Body of pancreas (tissue), 4 donors: ENCODE results near the gene PPT2. TPM values are rescaled to one million over a fixed set of nuclear protein-coding genes. Genes with fewer than 3 reads are reported as not detected.

Experiments
- ATAC-seq: fragments of 150-250 bp; one replicate; pipeline ENCODE4 v1.9.1; 2016
- DNase-seq, 4 donors: peaks; one replicate each; pipeline ENCODE4 v3.0.0-alpha.2; 2019
- H3K27ac ChIP-seq, 4 donors: fragments of 200-600 bp; sonication (generic); 1 replicate in 3 of 4; 2 replicates in 1 of 4; pipeline versions ENCODE4 v1.5.1 to v1.6.1; 2016 to 2019; ENCODE audit warnings: mild to moderate bottlenecking in 1 of 4, mixed read lengths in 1 of 4, moderate library complexity in 1 of 4
- H3K27me3 ChIP-seq, 2 donors: fragments of 200-600 bp; sonication (generic); one replicate each; pipeline ENCODE4 v1.6.0; 2016; ENCODE audit warnings: mild to moderate bottlenecking in 1 of 2
- H3K36me3 ChIP-seq, 2 donors: fragments of 200-600 bp; sonication (generic); replicated peaks in 1 of 2; 2 replicates each; pipeline ENCODE4 v1.5.1; 2016; ENCODE audit warnings: low read depth in 2 of 2; ENCODE audit not compliant: insufficient read depth in 1 of 2
- H3K4me1 ChIP-seq: fragments of 200-600 bp; sonication (generic); one replicate; pipeline ENCODE4 v1.6.0; 2016
- H3K4me3 ChIP-seq, 2 donors: fragments of 200-600 bp; sonication (generic); 1 replicate in 1 of 2; 2 replicates in 1 of 2; pipeline ENCODE4 v1.5.1; 2016 to 2019
- H3K9me3 ChIP-seq, 3 donors: fragments of 200-600 bp; sonication (generic); 1 replicate in 2 of 3; 2 replicates in 1 of 3; pipeline ENCODE4 v1.5.1; 2016
- POLR2A ChIP-seq, 3 donors: fragments of 450-650 bp; IDR thresholded peaks; one replicate each; pipeline ENCODE4 v1.6.1; 2016; ENCODE audit warnings: antibody characterized with exemption in 3 of 3, mild to moderate bottlenecking in 2 of 3
- WGBS, 2 donors: methylation state at CpG; one replicate each; pipeline ENCODE4 v1.1.5; 2017; 5-methylcytosine and 5-hydroxymethylcytosine counted together
- intact Hi-C: fragments of 100-400 bp; cut with DNase I; formaldehyde crosslinking; loops from one replicate; pipeline ENCODE4 v1.15.1; 2023
- total RNA-seq, 2 donors: library from RNA; depleted of rRNA; stranded (reverse); fragments of >200 nt; gene quantifications; one replicate each; pipeline ENCODE4 v1.1.0, GENCODE V29; 2016
- TF ChIP-seq, protein P1 (sequence below), 7 experiments: fragments of 450-650 bp in 4 of 7; fragments of 200-600 bp in 3 of 7; sonication (generic) in 3 of 7; IDR thresholded peaks; one replicate each; pipeline ENCODE4 v1.5.1; 2016 to 2019; ENCODE audit warnings: antibody characterized with exemption in 7 of 7

The PPT2 gene
- total RNA-seq, 2 donors from 2014 or later, result 3.6 to 9.9 TPM

DNA sequence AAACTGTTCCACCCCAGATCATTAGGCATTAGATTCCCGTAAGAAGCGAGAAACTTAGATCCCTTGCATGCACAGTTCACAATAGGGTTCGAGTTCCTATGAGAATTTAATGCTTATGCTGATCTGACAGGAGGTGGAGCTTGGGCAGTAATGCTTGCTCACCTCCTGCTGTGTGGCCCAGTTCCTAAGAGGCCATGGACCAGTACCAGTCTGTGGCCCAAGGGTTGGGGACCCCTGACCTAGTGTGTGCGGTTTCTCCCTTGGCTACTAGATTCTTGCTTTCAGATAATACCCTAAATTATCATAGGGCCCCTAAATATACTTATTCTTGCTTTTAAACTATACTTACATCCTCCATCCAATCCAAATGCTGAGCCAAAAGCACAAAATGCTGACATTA lies 40.4 kb downstream of the PPT2 start:
- WGBS, 2 donors, result 86 to 90% methylated on average over 4 of the region's 4 CpGs
- Histone ChIP-seq H3K4me1 (peaks cover 29% of the 10 kb centered on the region), H3K36me3 (no peaks in the 10 kb centered on the region), H3K9me3 (no peaks in the 10 kb centered on the region), H3K27ac (peak overlapping the region in 3 of 4 donors; percentile 74 to 100 (median 100)), H3K27me3 (no peaks in the 10 kb centered on the region), H3K4me3 (no peak overlapping the region)
- TF ChIP-seq POLR2A (IDR thresholded peaks at IDR 0.05), result no peak
- TF ChIP-seq, protein P1, sequence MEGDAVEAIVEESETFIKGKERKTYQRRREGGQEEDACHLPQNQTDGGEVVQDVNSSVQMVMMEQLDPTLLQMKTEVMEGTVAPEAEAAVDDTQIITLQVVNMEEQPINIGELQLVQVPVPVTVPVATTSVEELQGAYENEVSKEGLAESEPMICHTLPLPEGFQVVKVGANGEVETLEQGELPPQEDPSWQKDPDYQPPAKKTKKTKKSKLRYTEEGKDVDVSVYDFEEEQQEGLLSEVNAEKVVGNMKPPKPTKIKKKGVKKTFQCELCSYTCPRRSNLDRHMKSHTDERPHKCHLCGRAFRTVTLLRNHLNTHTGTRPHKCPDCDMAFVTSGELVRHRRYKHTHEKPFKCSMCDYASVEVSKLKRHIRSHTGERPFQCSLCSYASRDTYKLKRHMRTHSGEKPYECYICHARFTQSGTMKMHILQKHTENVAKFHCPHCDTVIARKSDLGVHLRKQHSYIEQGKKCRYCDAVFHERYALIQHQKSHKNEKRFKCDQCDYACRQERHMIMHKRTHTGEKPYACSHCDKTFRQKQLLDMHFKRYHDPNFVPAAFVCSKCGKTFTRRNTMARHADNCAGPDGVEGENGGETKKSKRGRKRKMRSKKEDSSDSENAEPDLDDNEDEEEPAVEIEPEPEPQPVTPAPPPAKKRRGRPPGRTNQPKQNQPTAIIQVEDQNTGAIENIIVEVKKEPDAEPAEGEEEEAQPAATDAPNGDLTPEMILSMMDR (IDR thresholded peaks at IDR 0.05), result no peak
- DNase-seq, result no peak
- ATAC-seq, result no peak
- intact Hi-C loops, result no loop called here

DNA sequence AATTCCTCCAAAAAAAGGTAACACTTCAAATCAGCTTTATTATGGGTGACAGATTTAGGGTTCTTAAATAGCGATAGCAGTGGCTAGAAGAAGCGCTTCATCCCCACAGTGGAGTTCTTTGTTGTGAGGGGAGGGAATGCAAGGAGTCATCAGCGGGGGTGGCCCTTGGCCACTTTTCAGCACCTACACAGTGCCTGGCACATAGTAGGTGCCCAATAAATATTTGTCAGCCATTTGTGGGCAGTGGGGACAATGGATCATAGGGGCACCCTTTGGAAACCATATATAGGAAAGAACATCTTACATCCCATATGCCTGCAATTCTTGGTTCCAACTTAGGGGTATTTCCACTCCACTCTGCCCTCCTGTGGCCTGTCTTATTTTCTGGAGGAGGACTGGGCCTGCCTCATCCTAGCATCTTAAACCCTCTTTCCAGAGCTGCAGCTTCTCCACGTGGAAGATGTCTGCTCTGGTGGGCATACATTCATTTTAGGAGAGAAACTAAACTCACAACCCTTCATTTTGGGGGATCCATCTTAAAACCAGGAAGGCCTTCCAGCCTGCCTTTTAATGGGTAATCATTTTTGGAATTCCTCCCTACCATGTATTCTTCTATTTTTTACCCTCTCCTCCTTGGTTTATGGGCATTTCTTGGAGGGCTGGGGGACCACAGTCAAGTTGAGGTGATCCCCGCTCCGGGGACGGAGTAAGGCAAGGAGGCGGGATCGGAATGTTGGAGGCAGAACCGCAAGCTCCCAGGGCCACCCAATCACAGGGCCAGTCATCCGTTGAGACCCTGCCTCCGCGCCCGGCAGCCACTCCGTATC lies 41.1 kb downstream of the PPT2 start:
- Histone ChIP-seq H3K27me3 (no peaks in the 10 kb centered on the region), H3K9me3 (no peaks in the 10 kb centered on the region), H3K36me3 (no peaks in the 10 kb centered on the region), H3K27ac (peak overlapping the region; percentile 74 to 100 (median 88)), H3K4me1 (peaks cover 28% of the 10 kb centered on the region), H3K4me3 (no peak overlapping the region)
- TF ChIP-seq POLR2A (IDR thresholded peaks at IDR 0.05), result no peak
- TF ChIP-seq, protein P1 (IDR thresholded peaks at IDR 0.05), result peak in 4 of 7 experiments; percentile 47 to 56 (median 52)
- WGBS, 2 donors, result 15 to 18% methylated on average over 13 to 15 of the region's 15 CpGs
- DNase-seq (peak in 3 of 4 donors; percentile 41 to 54 (median 51)), ATAC-seq (no peak)
- intact Hi-C loops, result no loop called here

DNA sequence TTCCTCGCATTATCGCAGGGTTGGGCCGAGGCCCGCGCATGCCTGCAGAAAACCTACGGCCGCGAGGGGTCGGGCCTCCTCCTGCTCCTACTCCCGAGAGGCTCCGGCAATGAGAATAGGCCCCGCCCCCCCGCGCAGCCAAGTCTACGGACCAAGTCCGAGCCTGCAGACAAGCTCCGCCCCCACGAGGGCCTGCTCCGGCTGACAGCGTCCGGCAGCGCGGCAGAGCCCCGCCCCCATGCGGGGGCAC lies 41.6 kb downstream of the PPT2 start:
- WGBS, 2 donors, result 0% methylated on average over 25 of the region's 25 CpGs; no CpG with 5 or more reads in 1 of the 2 donors
- DNase-seq (peak; percentile 100), ATAC-seq (peak; percentile 90)
- no peaks in the 10 kb centered on the region for H3K27me3 ChIP-seq
- intact Hi-C loops, result no loop called here
- H3K4me3 ChIP-seq, result no peak overlapping the region
- H3K27ac ChIP-seq, result peak overlapping the region; percentile 95 to 100 (median 99)
- peaks cover 26% of the 10 kb centered on the region for H3K4me1 ChIP-seq
- no peak for TF ChIP-seq POLR2A (IDR thresholded peaks at IDR 0.05)
- TF ChIP-seq, protein P1 (IDR thresholded peaks at IDR 0.05), result peak; percentile 30 to 96 (median 78)
- no peaks in the 10 kb centered on the region for H3K36me3 ChIP-seq
- no peaks in the 10 kb centered on the region for H3K9me3 ChIP-seq

DNA sequence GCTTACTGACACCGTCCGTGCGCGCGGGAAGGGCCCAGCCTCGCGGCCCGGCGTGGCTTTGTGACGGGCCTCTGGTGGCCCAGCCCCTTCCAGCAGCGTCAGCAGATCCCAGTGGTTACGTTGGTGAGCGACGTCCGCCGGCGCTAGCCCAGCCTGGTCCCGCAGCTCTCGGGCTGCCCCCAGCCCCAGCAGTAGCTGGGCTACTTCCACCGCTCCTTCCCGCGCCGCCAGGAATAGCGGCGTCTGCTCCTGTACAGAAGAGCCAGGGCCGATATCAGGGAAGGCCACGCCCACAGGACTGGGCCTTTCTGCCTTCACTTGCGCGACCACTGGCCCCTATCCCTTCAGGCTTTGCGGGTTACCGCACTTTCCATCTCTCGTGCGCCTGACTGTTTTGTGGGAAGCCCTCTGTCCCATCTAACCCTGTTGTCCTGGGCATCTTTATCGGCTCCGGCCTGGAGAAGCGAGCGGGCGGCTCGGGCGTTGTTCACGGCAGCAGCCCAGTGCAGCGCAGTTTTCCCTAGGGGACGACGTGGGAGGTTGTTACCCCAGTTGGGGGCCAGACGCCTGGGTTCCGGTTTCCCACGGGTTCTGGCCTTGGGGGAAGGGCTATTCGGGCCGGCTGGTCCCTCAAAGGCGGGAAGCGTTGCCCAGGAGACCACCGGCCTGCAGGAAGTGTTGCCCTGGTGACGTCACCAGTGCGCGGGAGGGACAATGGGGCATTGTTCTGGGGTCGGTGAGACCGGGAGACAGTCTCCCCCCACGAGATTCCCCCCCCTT lies 42.2 kb downstream of the PPT2 start:
- H3K4me1 ChIP-seq, result peaks cover 21% of the 10 kb centered on the region
- peak; percentile 87 to 93 (median 90) for DNase-seq

More for the DNA sequence above, 42.2 kb downstream of the PPT2 start:
- Histone ChIP-seq H3K27ac (peak overlapping the region; percentile 95 to 100 (median 99)), H3K27me3 (no peaks in the 10 kb centered on the region), H3K4me3 (peak overlapping the region; percentile 10 to 61), H3K36me3 (no peaks in the 10 kb centered on the region), H3K9me3 (no peaks in the 10 kb centered on the region)
- intact Hi-C loops, result no loop called here
- ATAC-seq, result peak; percentile 34
- TF ChIP-seq, protein P1 (IDR thresholded peaks at IDR 0.05), result peak in 1 of 7 experiments; percentile 9
- TF ChIP-seq POLR2A (IDR thresholded peaks at IDR 0.05), result peak; percentile 97 to 99 (median 99)
- WGBS, 2 donors, result 0% methylated on average over 2 to 58 of the region's 58 CpGs
